CD4-positive, alpha-beta T cell treated with Interleukin-6 for 4 hours (primary cell): Measurements from ENCODE around the gene FGD3.
"Not testable (repeated sequence)": the region's sequence is repeated elsewhere in the genome, so short reads cannot be mapped to it uniquely, and the experiment has no call there.

Experiments
- DNase-seq: peaks from one replicate; pipeline ENCODE4 v3.0.0-alpha.2; 2020; ENCODE audit warnings: mixed read lengths

Gene FGD3

DNA sequence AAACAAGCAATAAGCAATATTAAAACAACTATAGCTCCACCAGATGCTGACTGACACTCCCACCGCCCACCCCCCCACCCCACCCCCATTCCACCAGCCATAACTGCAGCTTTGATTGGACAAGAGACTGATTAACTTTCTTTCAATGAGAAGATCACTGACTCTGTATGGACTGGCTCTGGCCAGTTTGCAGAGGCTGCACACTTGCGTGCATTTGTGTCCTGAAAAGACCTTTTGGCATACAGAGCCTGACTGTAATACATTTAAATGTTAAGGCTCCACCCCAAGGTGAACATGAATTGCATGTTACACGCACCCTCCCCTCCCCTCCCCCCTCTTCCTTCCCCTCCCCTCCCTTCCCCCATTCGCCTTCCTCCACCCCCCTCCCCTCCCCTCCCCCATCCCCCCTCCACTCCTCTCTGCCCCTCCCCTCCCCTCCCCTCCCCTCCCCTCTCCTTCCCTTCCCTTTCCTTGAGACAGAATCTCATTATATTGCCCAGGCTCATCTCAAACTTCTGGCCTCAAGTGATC is 31.1 kb downstream of the FGD3 start:
- DNase-seq, result peak; percentile 76

- no peak for DNase-seq
These were observed 32.1 kb downstream of the FGD3 start for GRCh38 chr9:92979283-92980056.

DNA sequence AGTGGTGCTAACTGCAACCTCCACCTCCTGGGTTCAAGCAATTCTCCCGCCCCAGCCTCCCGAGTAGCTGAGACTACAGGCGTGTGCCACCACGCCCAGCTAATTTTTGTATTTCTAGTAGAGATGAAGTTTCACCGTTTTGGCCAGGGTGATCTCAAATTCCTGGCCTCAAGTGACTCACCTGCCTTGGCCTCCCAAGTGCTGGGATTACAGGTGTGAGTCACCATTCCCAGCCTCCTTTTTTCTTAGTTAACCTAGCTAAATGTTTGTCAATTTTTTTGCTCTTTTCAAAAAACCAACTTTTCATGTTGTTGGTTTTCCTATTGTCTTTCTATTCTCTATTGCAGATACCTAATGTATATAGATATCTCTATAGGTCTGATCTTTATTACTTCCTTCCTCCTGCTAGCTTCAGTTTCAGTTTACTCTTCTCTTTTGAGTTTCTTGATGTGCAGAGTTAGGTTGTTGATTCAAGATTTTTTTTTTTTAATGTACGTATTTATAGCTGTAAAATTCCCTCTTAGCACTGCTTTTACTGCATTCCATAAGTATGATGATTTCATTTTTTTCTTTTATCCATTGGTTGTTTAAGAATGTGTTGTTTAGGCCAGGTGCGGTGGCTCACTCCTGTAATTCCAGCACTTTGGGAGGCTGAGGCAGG is 32.9 kb downstream of the FGD3 start:
- peak; percentile 55 for DNase-seq

GRCh38 chr9:92982130-92982529 is 34.8 kb downstream of the FGD3 start:
- DNase-seq, result no peak

DNA sequence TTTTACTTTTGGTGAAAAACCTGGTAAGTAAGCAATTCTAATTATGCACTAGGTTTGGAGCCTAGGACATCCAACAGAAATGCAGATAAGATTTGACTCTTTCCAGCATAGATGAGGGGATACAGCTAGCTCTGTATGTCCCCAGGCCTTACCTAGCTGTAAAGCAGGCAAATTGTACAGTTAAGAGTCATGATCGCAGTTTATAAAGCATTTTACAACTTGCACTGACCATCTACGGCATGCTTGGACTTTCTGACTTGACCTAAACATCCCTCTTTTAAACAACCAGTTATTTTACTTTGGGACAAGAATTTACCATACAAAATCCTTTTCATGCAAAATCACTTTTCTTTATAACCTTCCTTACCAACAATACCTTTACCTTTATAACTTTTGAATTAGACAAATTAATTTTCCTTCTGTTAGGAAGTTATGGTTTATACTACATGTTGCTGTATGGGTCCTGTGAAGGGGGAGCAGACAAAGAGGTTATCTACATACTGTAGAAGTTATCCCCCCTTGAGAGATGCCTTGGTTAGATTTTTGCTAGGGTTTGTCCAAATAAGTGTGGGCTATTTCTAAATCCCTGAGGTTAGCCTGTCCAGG is 36.8 kb downstream of the FGD3 start:
- DNase-seq, result no peak

DNA sequence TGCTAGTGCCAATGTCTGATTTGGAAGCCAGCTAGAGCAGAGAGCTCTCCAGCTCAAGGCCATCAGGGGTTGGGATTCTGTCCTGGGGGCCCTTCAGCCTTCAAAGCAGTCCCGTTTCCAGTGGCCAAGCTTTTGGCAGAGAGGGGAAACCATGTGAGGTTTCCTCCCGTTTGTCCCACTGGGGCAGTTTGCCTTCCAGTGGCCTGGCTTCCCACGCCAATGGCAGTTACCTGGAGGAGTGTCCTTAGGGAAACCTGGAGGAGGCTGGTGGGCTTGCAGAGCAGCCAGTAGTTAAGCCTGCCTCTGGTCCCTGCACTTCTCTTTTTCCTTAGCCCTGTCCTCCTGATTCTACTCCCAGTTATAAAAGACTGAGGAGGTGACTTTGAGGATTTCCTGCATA is 37.7 kb downstream of the FGD3 start:
- DNase-seq, result no peak

GRCh38 chr9:92986176-92987119 is 39.1 kb downstream of the FGD3 start:
- DNase-seq, result peak; percentile 76

DNA sequence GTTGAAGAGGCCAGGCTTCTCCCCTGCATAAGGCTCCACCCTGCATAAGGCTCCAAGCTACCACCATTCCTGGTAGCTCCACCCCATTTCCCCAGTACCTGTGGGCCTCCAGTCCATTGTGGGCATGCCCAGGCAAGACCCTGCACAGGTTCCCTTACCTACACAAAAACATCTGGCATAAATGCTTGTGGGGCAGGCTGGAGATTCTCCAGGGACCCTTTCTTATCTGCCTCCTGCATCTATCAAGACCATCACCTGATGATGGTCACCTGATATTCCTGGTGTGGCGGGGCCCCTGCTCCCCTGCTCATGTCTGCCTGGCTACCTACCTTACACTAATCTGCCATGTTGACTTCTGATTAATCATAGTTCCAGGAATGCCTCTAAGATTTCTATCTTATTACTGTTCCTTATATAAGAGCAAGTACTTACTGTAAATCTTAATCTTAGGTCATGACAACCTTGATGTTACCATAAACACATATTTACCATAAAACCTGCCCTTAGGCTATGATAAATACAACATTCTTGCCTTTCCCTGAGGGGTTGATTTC is 41.0 kb downstream of the FGD3 start:
- DNase-seq, result peak; percentile 50

GRCh38 chr9:92989561-92989960 is 42.2 kb downstream of the FGD3 start:
- no peak for DNase-seq

GRCh38 chr9:92990461-92990860 is 43.1 kb downstream of the FGD3 start:
- DNase-seq, result no peak

DNA sequence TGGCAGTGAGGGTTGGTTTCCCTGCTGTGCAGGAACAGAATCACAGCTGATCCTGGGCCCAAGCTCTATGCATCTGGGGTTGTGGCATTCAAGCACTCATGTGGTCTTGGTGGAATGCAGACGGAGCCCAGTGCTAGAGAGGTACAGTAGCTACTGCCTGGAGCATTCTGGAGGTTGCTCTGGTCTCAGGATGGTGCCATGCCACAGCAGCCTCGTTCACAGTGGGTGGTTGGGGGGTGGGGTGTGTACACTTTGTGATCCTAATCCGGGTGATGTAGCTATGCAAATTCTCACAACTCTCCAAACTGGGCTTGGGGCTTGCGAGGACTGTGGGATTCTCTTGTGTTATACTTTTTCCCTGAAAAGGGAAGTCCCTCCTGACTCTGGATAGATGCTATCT is 45.2 kb downstream of the FGD3 start:
- no peak for DNase-seq

- DNase-seq, result not testable (repeated sequence)
These were observed 51.5 kb downstream of the FGD3 start for GRCh38 chr9:92998871-92999270.

- no peak for DNase-seq
These were observed 53.7 kb downstream of the FGD3 start for GRCh38 chr9:93001031-93001430.

- no peak for DNase-seq
These were observed 55.4 kb downstream of the FGD3 start for GRCh38 chr9:93002700-93003099.

- peak; percentile 76 for DNase-seq
These were observed 56.5 kb downstream of the FGD3 start for GRCh38 chr9:93003552-93004407.

DNA sequence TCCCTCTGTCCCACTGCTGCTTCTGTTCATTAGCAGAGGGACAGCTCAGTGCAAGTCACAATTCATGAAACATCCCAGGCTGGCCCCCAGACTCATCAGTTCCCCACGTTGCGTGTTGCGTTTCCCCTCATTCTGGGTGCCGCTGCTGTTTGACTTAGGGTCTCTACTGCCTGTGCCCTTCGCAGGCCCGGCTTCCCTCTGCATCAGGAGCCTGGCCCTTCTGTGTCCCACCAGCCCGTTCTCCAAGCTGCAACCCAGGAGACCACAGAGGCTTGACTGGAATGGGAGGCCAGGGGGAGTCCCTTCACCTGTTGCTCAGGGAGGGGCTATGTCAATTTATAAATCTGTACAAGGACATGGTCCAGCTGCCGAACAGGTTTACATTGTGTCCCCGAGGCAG is 57.2 kb downstream of the FGD3 start:
- no peak for DNase-seq

GRCh38 chr9:93005876-93006275 is 58.6 kb downstream of the FGD3 start:
- DNase-seq, result no peak

DNA sequence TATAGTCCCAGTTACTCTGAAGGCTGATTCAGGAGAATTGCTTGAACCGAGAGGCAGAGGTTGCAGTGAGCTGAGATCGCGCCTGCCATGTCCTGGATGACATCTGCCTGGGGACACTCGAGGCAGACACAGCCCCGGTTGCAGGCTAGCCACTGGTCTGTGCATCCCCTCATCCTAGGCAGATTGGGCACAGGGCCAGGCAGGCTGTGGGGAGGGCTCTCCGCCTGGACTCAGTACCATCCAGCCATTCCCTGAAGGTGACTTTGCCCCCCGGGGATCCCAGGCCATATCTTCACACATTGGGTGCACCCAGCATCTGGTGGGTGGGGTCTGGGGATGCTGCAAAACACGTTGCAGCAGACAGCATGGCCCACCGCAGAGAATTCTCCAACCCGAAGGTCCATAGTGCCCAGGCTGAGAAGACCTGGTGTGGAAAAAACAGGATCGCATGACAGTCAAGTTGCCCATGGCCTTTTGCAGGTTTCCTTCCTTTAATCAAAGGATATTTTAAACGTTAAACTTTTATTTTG is 60.3 kb downstream of the FGD3 start:
- DNase-seq, result no peak

GRCh38 chr9:93008457-93008856 is 61.1 kb downstream of the FGD3 start:
- no peak for DNase-seq

- no peak for DNase-seq
These were observed 62.2 kb downstream of the FGD3 start for GRCh38 chr9:93009337-93010015.

DNA sequence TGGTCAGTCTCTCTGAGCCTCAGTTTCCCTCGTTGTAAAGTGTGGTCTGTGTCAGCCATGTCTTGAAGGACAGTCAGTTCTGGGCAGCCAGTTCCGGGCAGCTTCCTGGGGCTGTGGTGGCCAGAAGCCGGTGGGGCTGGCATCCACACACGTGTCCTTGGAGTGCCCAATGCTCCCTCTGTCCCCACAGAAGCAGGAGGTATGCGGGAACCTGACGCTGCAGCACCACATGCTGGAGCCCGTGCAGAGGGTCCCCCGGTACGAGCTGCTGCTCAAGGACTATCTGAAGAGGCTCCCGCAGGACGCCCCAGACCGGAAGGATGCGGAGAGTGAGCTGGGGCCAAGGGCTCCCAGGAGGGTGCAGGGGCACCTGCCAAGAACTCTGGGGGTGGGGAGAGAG is 62.7 kb downstream of the FGD3 start:
- DNase-seq, result no peak
